ENCODE data around the gene ZNF19. TPM values are rescaled to one million over a fixed set of nuclear protein-coding genes. Genes with fewer than 3 reads are reported as not detected.

ZNF19 gene
- total RNA-seq (1 to 10 TPM; 2.1 to 2.7 TPM), polyA plus RNA-seq (1 to 10 TPM in 1 of 2 donors, under 1 TPM in 1; 0.73 to 1.7 TPM)

DNA sequence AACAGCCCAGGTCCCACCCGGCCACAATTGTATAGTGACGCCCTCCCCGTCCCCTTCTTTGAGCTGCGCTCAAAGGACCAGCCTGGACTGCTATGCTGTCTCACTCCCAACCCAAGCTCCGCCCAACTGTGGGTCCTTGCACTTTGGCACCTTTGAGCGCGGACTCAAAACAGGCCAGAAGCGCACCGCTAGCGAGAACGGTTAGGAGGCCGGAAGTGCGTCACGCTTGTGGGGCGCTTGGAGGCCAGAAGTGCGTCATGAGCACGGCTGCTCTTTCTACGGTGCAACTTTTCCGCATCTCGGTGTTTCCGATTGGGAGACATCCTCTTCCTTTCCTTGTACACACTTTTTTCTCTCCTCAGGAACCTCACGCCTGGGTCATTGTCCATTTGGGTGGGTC lies at the start of gene ZNF19:
Gene ZNF19 (minus strand): TSS at position 203 of the 400 bp plus-strand sequence. CDS start 7,210 bp downstream, outside the sequence.
- Histone ChIP-seq H3K27ac (ENCODE audit: low read depth in 1 of 2, low read length in 2 of 2) (no peak within 1 kb of the TSS), H3K36me3 (ENCODE audit: control insufficient read depth in 4 of 4, insufficient read depth in 3 of 4, low read depth in 1 of 4, low read length in 3 of 4) (no peaks in the 10 kb centered on the region)

DNA sequence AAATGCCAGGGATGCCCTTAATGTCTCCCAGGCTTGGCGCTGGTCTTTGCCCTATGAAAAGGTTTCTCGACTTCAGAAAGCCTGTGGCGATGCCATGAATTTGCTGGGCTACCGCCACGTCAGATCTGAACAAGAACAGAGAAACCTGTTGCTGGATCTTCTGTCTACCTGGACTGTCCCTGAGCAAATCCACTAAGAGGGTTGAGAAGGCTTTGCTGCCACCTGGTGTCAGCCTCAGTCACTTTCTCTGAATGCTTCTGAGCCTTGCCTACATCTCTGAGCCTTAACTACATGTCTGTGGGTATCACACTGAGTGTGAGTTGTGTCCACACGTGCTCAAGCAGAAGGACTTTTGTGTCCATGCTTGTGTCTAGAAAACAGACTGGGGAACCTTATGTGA lies 48.5 kb upstream of the ZNF19 start:
- no peak overlapping the region for H3K4me3 ChIP-seq (ENCODE audit: low read depth in 1 of 3, low read length in 3 of 3)
- no peak overlapping the region for H3K27ac ChIP-seq (ENCODE audit: low read depth in 1 of 2, low read length in 2 of 2)
- WGBS, result 43% methylated on average over 6 of the region's 6 CpGs
- TF ChIP-seq, protein P1, sequence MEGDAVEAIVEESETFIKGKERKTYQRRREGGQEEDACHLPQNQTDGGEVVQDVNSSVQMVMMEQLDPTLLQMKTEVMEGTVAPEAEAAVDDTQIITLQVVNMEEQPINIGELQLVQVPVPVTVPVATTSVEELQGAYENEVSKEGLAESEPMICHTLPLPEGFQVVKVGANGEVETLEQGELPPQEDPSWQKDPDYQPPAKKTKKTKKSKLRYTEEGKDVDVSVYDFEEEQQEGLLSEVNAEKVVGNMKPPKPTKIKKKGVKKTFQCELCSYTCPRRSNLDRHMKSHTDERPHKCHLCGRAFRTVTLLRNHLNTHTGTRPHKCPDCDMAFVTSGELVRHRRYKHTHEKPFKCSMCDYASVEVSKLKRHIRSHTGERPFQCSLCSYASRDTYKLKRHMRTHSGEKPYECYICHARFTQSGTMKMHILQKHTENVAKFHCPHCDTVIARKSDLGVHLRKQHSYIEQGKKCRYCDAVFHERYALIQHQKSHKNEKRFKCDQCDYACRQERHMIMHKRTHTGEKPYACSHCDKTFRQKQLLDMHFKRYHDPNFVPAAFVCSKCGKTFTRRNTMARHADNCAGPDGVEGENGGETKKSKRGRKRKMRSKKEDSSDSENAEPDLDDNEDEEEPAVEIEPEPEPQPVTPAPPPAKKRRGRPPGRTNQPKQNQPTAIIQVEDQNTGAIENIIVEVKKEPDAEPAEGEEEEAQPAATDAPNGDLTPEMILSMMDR (IDR thresholded peaks at IDR 0.05; ENCODE audit: low read depth, low read length, missing input control), result peak; percentile 74
- TF ChIP-seq FOXA1 (IDR thresholded peaks at IDR 0.05) (no peak), SP1 (IDR thresholded peaks at IDR 0.05) (no peak), RAD21 (IDR thresholded peaks at IDR 0.05) (peak; percentile 90 to 95)
- H3K4me1 ChIP-seq (ENCODE audit: control insufficient read depth in 4 of 4, insufficient read depth in 4 of 4, low read length in 3 of 4), result peaks cover 0 to 3% (median 0%) of the 10 kb centered on the region in 4 donors
- no peaks in the 10 kb centered on the region for H3K27me3 ChIP-seq (ENCODE audit: control insufficient read depth in 4 of 4, insufficient read depth in 4 of 4, low read length in 3 of 4)
- DNase-seq (ENCODE audit: low spot score), result peak; percentile 51
- H3K9me3 ChIP-seq (ENCODE audit: control insufficient read depth in 4 of 4, low read length in 3 of 4), result no peaks in the 10 kb centered on the region
- no peak overlapping the region for H3K9ac ChIP-seq (ENCODE audit: low read depth in 1 of 2, low read length in 2 of 2)
- no peaks in the 10 kb centered on the region for H3K36me3 ChIP-seq (ENCODE audit: control insufficient read depth in 4 of 4, insufficient read depth in 3 of 4, low read depth in 1 of 4, low read length in 3 of 4)

More for the DNA sequence above, at the start of gene ZNF19:
- Histone ChIP-seq H3K4me1 (ENCODE audit: control insufficient read depth in 4 of 4, insufficient read depth in 4 of 4, low read length in 3 of 4) (peaks cover 0 to 5% (median 2%) of the 10 kb centered on the region in 4 donors), H3K4me3 (ENCODE audit: low read depth in 1 of 3, low read length in 3 of 3) (no peak within 1 kb of the TSS), H3K27me3 (ENCODE audit: control insufficient read depth in 4 of 4, insufficient read depth in 4 of 4, low read length in 3 of 4) (no peaks in the 10 kb centered on the region), H3K9me3 (ENCODE audit: control insufficient read depth in 4 of 4, low read length in 3 of 4) (no peaks in the 10 kb centered on the region), H3K9ac (ENCODE audit: low read depth in 1 of 2, low read length in 2 of 2) (no peak within 1 kb of the TSS)
- 91% methylated on average over 22 of the region's 22 CpGs for WGBS
- DNase-seq (ENCODE audit: low spot score), result no peak
- TF ChIP-seq, protein P1 (IDR thresholded peaks at IDR 0.05; ENCODE audit: low read depth, low read length, missing input control), result no peak
- TF ChIP-seq GABPA (IDR thresholded peaks at IDR 0.05 in 1 of 2, conservative IDR thresholded peaks at IDR 0.05 in 1 of 2), result no peak
- no peak for TF ChIP-seq SP1 (IDR thresholded peaks at IDR 0.05)
- TF ChIP-seq, protein P2, sequence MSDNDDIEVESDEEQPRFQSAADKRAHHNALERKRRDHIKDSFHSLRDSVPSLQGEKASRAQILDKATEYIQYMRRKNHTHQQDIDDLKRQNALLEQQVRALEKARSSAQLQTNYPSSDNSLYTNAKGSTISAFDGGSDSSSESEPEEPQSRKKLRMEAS (IDR thresholded peaks at IDR 0.05), result no peak
- TF ChIP-seq, protein P3, sequence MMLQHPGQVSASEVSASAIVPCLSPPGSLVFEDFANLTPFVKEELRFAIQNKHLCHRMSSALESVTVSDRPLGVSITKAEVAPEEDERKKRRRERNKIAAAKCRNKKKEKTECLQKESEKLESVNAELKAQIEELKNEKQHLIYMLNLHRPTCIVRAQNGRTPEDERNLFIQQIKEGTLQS (IDR thresholded peaks at IDR 0.05), result no peak
- TF ChIP-seq YY1 (IDR thresholded peaks at IDR 0.05), result no peak
- no peak for TF ChIP-seq HNF4A (conservative IDR thresholded peaks at IDR 0.05)
- TF ChIP-seq EGR1 (IDR thresholded peaks at IDR 0.05; ENCODE audit: low read depth in 2 of 2), result no peak
- no peak for TF ChIP-seq NR2F2 (IDR thresholded peaks at IDR 0.05)
- no peak for TF ChIP-seq HNF4G (IDR thresholded peaks at IDR 0.05)
- no peak for TF ChIP-seq RXRA (IDR thresholded peaks at IDR 0.05)
- no peak for TF ChIP-seq RAD21 (IDR thresholded peaks at IDR 0.05)
- TF ChIP-seq, protein P4, sequence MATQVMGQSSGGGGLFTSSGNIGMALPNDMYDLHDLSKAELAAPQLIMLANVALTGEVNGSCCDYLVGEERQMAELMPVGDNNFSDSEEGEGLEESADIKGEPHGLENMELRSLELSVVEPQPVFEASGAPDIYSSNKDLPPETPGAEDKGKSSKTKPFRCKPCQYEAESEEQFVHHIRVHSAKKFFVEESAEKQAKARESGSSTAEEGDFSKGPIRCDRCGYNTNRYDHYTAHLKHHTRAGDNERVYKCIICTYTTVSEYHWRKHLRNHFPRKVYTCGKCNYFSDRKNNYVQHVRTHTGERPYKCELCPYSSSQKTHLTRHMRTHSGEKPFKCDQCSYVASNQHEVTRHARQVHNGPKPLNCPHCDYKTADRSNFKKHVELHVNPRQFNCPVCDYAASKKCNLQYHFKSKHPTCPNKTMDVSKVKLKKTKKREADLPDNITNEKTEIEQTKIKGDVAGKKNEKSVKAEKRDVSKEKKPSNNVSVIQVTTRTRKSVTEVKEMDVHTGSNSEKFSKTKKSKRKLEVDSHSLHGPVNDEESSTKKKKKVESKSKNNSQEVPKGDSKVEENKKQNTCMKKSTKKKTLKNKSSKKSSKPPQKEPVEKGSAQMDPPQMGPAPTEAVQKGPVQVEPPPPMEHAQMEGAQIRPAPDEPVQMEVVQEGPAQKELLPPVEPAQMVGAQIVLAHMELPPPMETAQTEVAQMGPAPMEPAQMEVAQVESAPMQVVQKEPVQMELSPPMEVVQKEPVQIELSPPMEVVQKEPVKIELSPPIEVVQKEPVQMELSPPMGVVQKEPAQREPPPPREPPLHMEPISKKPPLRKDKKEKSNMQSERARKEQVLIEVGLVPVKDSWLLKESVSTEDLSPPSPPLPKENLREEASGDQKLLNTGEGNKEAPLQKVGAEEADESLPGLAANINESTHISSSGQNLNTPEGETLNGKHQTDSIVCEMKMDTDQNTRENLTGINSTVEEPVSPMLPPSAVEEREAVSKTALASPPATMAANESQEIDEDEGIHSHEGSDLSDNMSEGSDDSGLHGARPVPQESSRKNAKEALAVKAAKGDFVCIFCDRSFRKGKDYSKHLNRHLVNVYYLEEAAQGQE (IDR thresholded peaks at IDR 0.05), result no peak
- TF ChIP-seq JUND (IDR thresholded peaks at IDR 0.05), result no peak

Measured in liver (tissue), 9 donors.